ENCODE data around the gene SCFD1. TPM values are rescaled to one million over a fixed set of nuclear protein-coding genes. Genes with fewer than 3 reads are reported as not detected.

Gene SCFD1
- total RNA-seq, 1 donor from 2014 or later, result 37.8 TPM

- H3K4me3 ChIP-seq (ENCODE audit: low read depth, low read length), result no peak overlapping the region
- no peak for TF ChIP-seq CTCF (conservative IDR thresholded peaks at IDR 0.05; ENCODE audit: low read depth, low read length)
- no peak for DNase-seq (ENCODE audit: low read depth)
Observed at GRCh38 chr14:30655124-30655523, 33.0 kb downstream of the SCFD1 start.

- no peak for TF ChIP-seq CTCF (conservative IDR thresholded peaks at IDR 0.05; ENCODE audit: low read depth, low read length)
- H3K4me3 ChIP-seq (ENCODE audit: low read depth, low read length), result no peak overlapping the region
- no peak for DNase-seq (ENCODE audit: low read depth)
Observed at GRCh38 chr14:30655658-30656057, 33.5 kb downstream of the SCFD1 start.

GRCh38 chr14:30656190-30656632 is 34.1 kb downstream of the SCFD1 start:
- peak; percentile 81 for TF ChIP-seq CTCF (conservative IDR thresholded peaks at IDR 0.05; ENCODE audit: low read depth, low read length)
- H3K4me3 ChIP-seq (ENCODE audit: low read depth, low read length), result no peak overlapping the region
- no peak for DNase-seq (ENCODE audit: low read depth)

- DNase-seq (ENCODE audit: low read depth), result no peak
- TF ChIP-seq CTCF (conservative IDR thresholded peaks at IDR 0.05; ENCODE audit: low read depth, low read length), result no peak
- H3K4me3 ChIP-seq (ENCODE audit: low read depth, low read length), result no peak overlapping the region
Observed at GRCh38 chr14:30657050-30657449, 34.9 kb downstream of the SCFD1 start.

GRCh38 chr14:30657606-30658163 is 35.6 kb downstream of the SCFD1 start:
- no peak for TF ChIP-seq CTCF (conservative IDR thresholded peaks at IDR 0.05; ENCODE audit: low read depth, low read length)
- no peak for DNase-seq (ENCODE audit: low read depth)
- no peak overlapping the region for H3K4me3 ChIP-seq (ENCODE audit: low read depth, low read length)

GRCh38 chr14:30658645-30659044 is 36.5 kb downstream of the SCFD1 start:
- no peak for TF ChIP-seq CTCF (conservative IDR thresholded peaks at IDR 0.05; ENCODE audit: low read depth, low read length)
- no peak for DNase-seq (ENCODE audit: low read depth)
- H3K4me3 ChIP-seq (ENCODE audit: low read depth, low read length), result no peak overlapping the region

GRCh38 chr14:30669594-30669993 is 47.5 kb downstream of the SCFD1 start:
- H3K4me3 ChIP-seq (ENCODE audit: low read depth, low read length), result no peak overlapping the region
- TF ChIP-seq CTCF (conservative IDR thresholded peaks at IDR 0.05; ENCODE audit: low read depth, low read length), result no peak
- DNase-seq (ENCODE audit: low read depth), result no peak

Data from epithelial cell of proximal tubule (primary cell).